Astrocyte (in vitro differentiated cells and primary cell): ENCODE results near the gene PTPRF. TPM values are rescaled to one million over a fixed set of nuclear protein-coding genes. Genes with fewer than 3 reads are reported as not detected.

Experiments used
- DNase-seq: peaks from one replicate; pipeline ENCODE4 v3.0.0-alpha.2; 2010; ENCODE audit warnings: low read depth
- FAIRE-seq: peaks from 2 replicates; lab custom pipeline; 2011; peaks lifted over from hg19 to GRCh38; lab: Jason Lieb, UNC
- H2AFZ ChIP-seq: 2 replicates; pipeline ENCODE4 v1.6.0; 2012; ENCODE audit warnings: low read depth, low read length, inconsistent platforms
- H3K27ac ChIP-seq: 2 replicates; pipeline ENCODE4 v1.5.1; 2011; ENCODE audit warnings: low read depth, low read length, inconsistent platforms
- H3K27me3 ChIP-seq: 2 replicates; pipeline ENCODE4 v1.6.0; 2011; ENCODE audit warnings: low read length, inconsistent platforms; ENCODE audit not compliant: insufficient read depth
- H3K36me3 ChIP-seq: 2 replicates; pipeline ENCODE4 v1.5.1; 2011; ENCODE audit warnings: low read length, inconsistent platforms; ENCODE audit not compliant: insufficient read depth
- H3K4me1 ChIP-seq: 2 replicates; pipeline ENCODE4 v1.5.1; 2011; ENCODE audit warnings: low read length, inconsistent platforms; ENCODE audit not compliant: insufficient read depth
- H3K4me2 ChIP-seq: 2 replicates; pipeline ENCODE4 v1.6.0; 2012; ENCODE audit warnings: low read length, inconsistent platforms
- H3K4me3 ChIP-seq: 2 replicates; pipeline ENCODE4 v1.5.1; 2011; ENCODE audit warnings: low read depth, mild to moderate bottlenecking, low read length, inconsistent platforms; ENCODE audit not compliant: insufficient read depth
- H3K79me2 ChIP-seq: 2 replicates; pipeline ENCODE4 v1.6.0; 2012; ENCODE audit warnings: mild to moderate bottlenecking, low read length, inconsistent platforms; ENCODE audit not compliant: insufficient read depth
- H3K9ac ChIP-seq: 2 replicates; pipeline ENCODE4 v1.6.0; 2012; ENCODE audit warnings: mild to moderate bottlenecking, low read length, inconsistent platforms
- H3K9me3 ChIP-seq: 2 replicates; pipeline ENCODE4 v1.5.1; 2012; ENCODE audit warnings: low read depth, mild to moderate bottlenecking, low read length, inconsistent platforms; ENCODE audit not compliant: insufficient read depth
- H4K20me1 ChIP-seq: 2 replicates; pipeline ENCODE4 v1.6.0; 2012; ENCODE audit warnings: low read length, inconsistent platforms; ENCODE audit not compliant: insufficient read depth
- H3K27ac Mint-ChIP-seq: one replicate; pipeline ENCODE4 v1.8.0; 2021; ENCODE audit warnings: mild to moderate bottlenecking, mixed read lengths; ENCODE audit not compliant: unreplicated experiment
- H3K27me3 Mint-ChIP-seq: one replicate; pipeline ENCODE4 v1.8.0; 2021; ENCODE audit warnings: low read depth, mixed read lengths; ENCODE audit not compliant: unreplicated experiment
- H3K36me3 Mint-ChIP-seq: one replicate; pipeline ENCODE4 v1.8.0; 2021; ENCODE audit warnings: low read depth, mixed read lengths; ENCODE audit not compliant: unreplicated experiment
- H3K4me1 Mint-ChIP-seq: one replicate; pipeline ENCODE4 v1.8.0; 2021; ENCODE audit warnings: low read depth, mixed read lengths; ENCODE audit not compliant: unreplicated experiment
- H3K4me3 Mint-ChIP-seq: one replicate; pipeline ENCODE4 v1.8.0; 2021; ENCODE audit warnings: mild to moderate bottlenecking, moderate library complexity, mixed read lengths; ENCODE audit not compliant: unreplicated experiment
- H3K9me3 Mint-ChIP-seq: one replicate; pipeline ENCODE4 v1.8.0; 2021; ENCODE audit warnings: mild to moderate bottlenecking, mixed read lengths; ENCODE audit not compliant: unreplicated experiment
- CTCF ChIP-seq: IDR thresholded peaks from 2 replicates; pipeline ENCODE4 v1.5.1; 2011; ENCODE audit warnings: low read depth, mild to moderate bottlenecking, inconsistent platforms, low read length, moderate library complexity; ENCODE audit not compliant: insufficient read depth
- EZH2 ChIP-seq: IDR thresholded peaks from 2 replicates; pipeline ENCODE4 v1.6.1; 2012; ENCODE audit warnings: mild to moderate bottlenecking, low read length, inconsistent platforms; ENCODE audit not compliant: insufficient read depth
- total RNA-seq: library from RNA; stranded (reverse); gene quantifications from 2 replicates; pipeline ENCODE4 v1.2.1, GENCODE V29; 2021

Gene PTPRF
- total RNA-seq, 1 donor from 2014 or later: 275 TPM

GRCh38 chr1:43550598-43551246 lies 20.0 kb downstream of the PTPRF start:
- peaks cover 63% of the 10 kb centered on the region for H4K20me1 ChIP-seq
- peaks cover under 1% of the 10 kb centered on the region for H3K4me1 ChIP-seq
- peaks cover 7% of the 10 kb centered on the region for H3K36me3 ChIP-seq
- no peaks in the 10 kb centered on the region for H3K27me3 Mint-ChIP-seq
- H3K9me3 Mint-ChIP-seq: peaks cover 2% of the 10 kb centered on the region
- no peaks in the 10 kb centered on the region for H3K9me3 ChIP-seq
- H3K27me3 ChIP-seq: no peaks in the 10 kb centered on the region
- no peak overlapping the region for H2AFZ ChIP-seq
- H3K9ac ChIP-seq: no peak overlapping the region
- peaks cover 37% of the 10 kb centered on the region for H3K4me1 Mint-ChIP-seq
- H3K27ac ChIP-seq: no peak overlapping the region
- peaks cover 28% of the 10 kb centered on the region for H3K36me3 Mint-ChIP-seq
- DNase-seq: no peak
- H3K4me3 ChIP-seq: no peak overlapping the region
- H3K4me2 ChIP-seq: no peak overlapping the region
- H3K4me3 Mint-ChIP-seq: peak overlapping the region; percentile 70
- TF ChIP-seq CTCF (no peak), EZH2 (no peak)
- no peaks in the 10 kb centered on the region for H3K79me2 ChIP-seq
- no peak for FAIRE-seq
- H3K27ac Mint-ChIP-seq: peak overlapping the region; percentile 91

GRCh38 chr1:43551396-43551888 lies 20.8 kb downstream of the PTPRF start:
- Histone ChIP-seq H3K4me2 (no peak overlapping the region), H3K27me3 (no peaks in the 10 kb centered on the region), H3K9ac (no peak overlapping the region), H3K36me3 (peaks cover 8% of the 10 kb centered on the region), H4K20me1 (peaks cover 56% of the 10 kb centered on the region), H3K9me3 (no peaks in the 10 kb centered on the region), H3K79me2 (no peaks in the 10 kb centered on the region), H3K27ac (no peak overlapping the region), H3K4me3 (no peak overlapping the region), H3K4me1 (no peaks in the 10 kb centered on the region), H2AFZ (no peak overlapping the region)
- Mint-ChIP-seq H3K4me1 (peaks cover 32% of the 10 kb centered on the region), H3K9me3 (peaks cover 2% of the 10 kb centered on the region), H3K36me3 (peaks cover 31% of the 10 kb centered on the region), H3K4me3 (no peak overlapping the region), H3K27ac (no peak overlapping the region), H3K27me3 (no peaks in the 10 kb centered on the region)
- DNase-seq: no peak
- TF ChIP-seq CTCF (no peak), EZH2 (no peak)
- FAIRE-seq: no peak
